GM12891 (cell line): ENCODE measurements around the gene RPUSD1.

Experiments used
- POLR2A ChIP-seq: IDR thresholded peaks from 2 replicates; pipeline ENCODE4 v1.6.1; 2011; ENCODE audit warnings: low read depth, low read length, control low read depth
- POLR2AphosphoS5 ChIP-seq: IDR thresholded peaks from 2 replicates; pipeline ENCODE4 v1.6.1; 2011; ENCODE audit warnings: low read depth, low read length, control low read depth
- SPI1 ChIP-seq: IDR thresholded peaks from 2 replicates; pipeline ENCODE4 v1.6.1; 2011; ENCODE audit warnings: low read depth, low read length, control low read depth
- TAF1 ChIP-seq: IDR thresholded peaks from 2 replicates; pipeline ENCODE4 v1.6.1; 2011; ENCODE audit warnings: low read depth, low read length, control low read depth

DNA sequence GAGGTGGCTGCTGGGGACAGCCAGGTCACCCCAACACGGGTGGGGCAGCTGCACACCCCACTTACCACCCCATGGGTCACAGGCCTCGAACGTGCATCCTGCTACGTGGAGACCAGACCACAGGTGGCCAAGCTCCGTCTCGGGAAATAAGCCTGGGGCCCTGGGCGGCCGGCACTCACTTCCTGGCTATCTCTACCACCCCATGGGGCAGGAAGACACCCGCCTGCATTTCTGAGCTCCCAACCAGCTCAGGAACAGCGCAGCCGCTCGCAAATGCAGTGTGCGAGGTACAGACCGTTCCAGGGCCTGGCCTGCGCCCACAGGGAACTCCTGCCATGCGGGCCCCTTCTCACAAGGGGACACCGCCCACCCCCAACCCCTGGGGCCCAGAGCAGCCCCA is 17.3 kb upstream of the RPUSD1 start:
- no peak for TF ChIP-seq POLR2A
- no peak for TF ChIP-seq SPI1
- no peak for TF ChIP-seq TAF1
- TF ChIP-seq POLR2AphosphoS5, result no peak
